Endothelial cell of umbilical vein (primary cell): ENCODE results near the gene LDHAL6B. TPM values are rescaled to one million over a fixed set of nuclear protein-coding genes. Genes with fewer than 3 reads are reported as not detected.

Experiments used
- BruUV-seq: library from RNA; stranded (reverse); fragments of 400-500 nt; replicated peaks from 2 replicates; lab custom pipeline; 2021; lab: Mats Ljungman, UMichigan
- CTCF ChIA-PET: fragments of 300-600, 350-600 bp; sonication (Branson Sonifier 250); formaldehyde crosslinking; loops from one replicate; lab custom pipeline; 2021; ENCODE audit warnings: antibody characterized with exemption, inconsistent platforms; lab: Charles Lee
- POLR2A ChIA-PET: fragments of 300-600, 350-600 bp; sonication (Branson Sonifier 250); formaldehyde crosslinking; loops from one replicate; lab custom pipeline; 2021; ENCODE audit warnings: antibody characterized with exemption, inconsistent platforms; lab: Charles Lee
- DNase-seq: peaks from one replicate; pipeline ENCODE4 v3.0.0-alpha.2; 2011; ENCODE audit warnings: low read depth, low spot score
- FAIRE-seq: peaks from 2 replicates; lab custom pipeline; 2011; peaks lifted over from hg19 to GRCh38; lab: Jason Lieb, UNC
- H2AFZ ChIP-seq: 2 replicates; pipeline ENCODE4 v1.6.0; 2012; ENCODE audit warnings: low read depth, low read length, control low read depth, inconsistent platforms
- H3K27ac ChIP-seq: 2 replicates; pipeline ENCODE4 v1.5.1; 2011; ENCODE audit warnings: low read depth, mild to moderate bottlenecking, control low read depth, low read length, moderate library complexity; ENCODE audit not compliant: insufficient read depth
- H3K27me3 ChIP-seq, 2 experiments: 2 replicates each; pipeline versions ENCODE4 v1.6.0 to v1.6.1; 2011; ENCODE audit warnings: low read length in 2 of 2, mixed read lengths in 1 of 2; ENCODE audit not compliant: control insufficient read depth in 2 of 2, insufficient read depth in 2 of 2
- H3K36me3 ChIP-seq, 2 experiments: 2 replicates in 1 of 2; 3 replicates in 1 of 2; pipeline ENCODE4 v1.5.1; 2011; ENCODE audit warnings: low read length in 2 of 2, mild to moderate bottlenecking in 1 of 2, moderate library complexity in 1 of 2; ENCODE audit not compliant: control insufficient read depth in 2 of 2, insufficient read depth in 2 of 2; ENCODE audit errors: extremely low read depth in 1 of 2
- H3K4me1 ChIP-seq: 3 replicates; pipeline ENCODE4 v1.5.1; 2011; ENCODE audit warnings: mild to moderate bottlenecking, low read length; ENCODE audit not compliant: control insufficient read depth, insufficient read depth; ENCODE audit errors: extremely low read depth
- H3K4me2 ChIP-seq: 2 replicates; pipeline ENCODE4 v1.6.1; 2011; ENCODE audit warnings: low read length, control low read depth, mixed read lengths; ENCODE audit not compliant: insufficient read depth
- H3K4me3 ChIP-seq, 3 experiments: fragments of 200-600 bp in 1 of 3; sonication (generic), shearing (Covaris generic) in 1 of 3; replicated peaks in 1 of 3; 2 replicates each; pipeline ENCODE4 v1.5.1; 2011 to 2016; ENCODE audit warnings: control low read depth in 3 of 3, low read length in 3 of 3, mild to moderate bottlenecking in 2 of 3, inconsistent platforms in 1 of 3, low read depth in 1 of 3, moderate library complexity in 1 of 3; ENCODE audit not compliant: insufficient read depth in 1 of 3
- H3K79me2 ChIP-seq: 2 replicates; pipeline ENCODE4 v1.6.0; 2012; ENCODE audit warnings: low read length, inconsistent platforms; ENCODE audit not compliant: control insufficient read depth, insufficient read depth
- H3K9ac ChIP-seq: replicated peaks from 2 replicates; pipeline ENCODE3; 2011; ENCODE audit warnings: low read length, control low read depth; ENCODE audit not compliant: insufficient read depth; ENCODE audit errors: extremely low read depth
- H3K9me1 ChIP-seq: replicated peaks from 3 replicates; pipeline ENCODE4 v1.6.0; 2011; ENCODE audit warnings: mild to moderate bottlenecking, low read length; ENCODE audit not compliant: control insufficient read depth, insufficient read depth; ENCODE audit errors: extremely low read depth
- H3K9me3 ChIP-seq: replicated peaks from 2 replicates; pipeline ENCODE4 v1.5.1; 2012; ENCODE audit warnings: low read length, inconsistent platforms; ENCODE audit not compliant: control insufficient read depth, insufficient read depth
- H4K20me1 ChIP-seq: replicated peaks from 2 replicates; pipeline ENCODE3; 2011; ENCODE audit warnings: mild to moderate bottlenecking, low read length; ENCODE audit not compliant: control insufficient read depth, insufficient read depth; ENCODE audit errors: extremely low read depth
- CTCF ChIP-seq, 2 donors: IDR thresholded peaks; 1 replicate in 1 of 2; 2 replicates in 1 of 2; pipeline ENCODE4 v1.5.1; 2011; ENCODE audit warnings: low read length in 2 of 2, mild to moderate bottlenecking in 2 of 2, moderate library complexity in 2 of 2, control low read depth in 1 of 2, inconsistent platforms in 1 of 2, low read depth in 1 of 2; ENCODE audit not compliant: insufficient read depth in 1 of 2; ENCODE audit errors: extremely low read depth in 1 of 2
- EZH2 ChIP-seq: IDR thresholded peaks from 2 replicates; pipeline ENCODE4 v1.6.1; 2012; ENCODE audit warnings: borderline replicate concordance, low read depth, mild to moderate bottlenecking, moderate library complexity, low read length, inconsistent platforms; ENCODE audit not compliant: severe bottlenecking
- FOS ChIP-seq: IDR thresholded peaks from 2 replicates; pipeline ENCODE4 v1.6.1; 2011; ENCODE audit warnings: mild to moderate bottlenecking, low read length, moderate library complexity, borderline replicate concordance; ENCODE audit not compliant: insufficient read depth
- GATA2 ChIP-seq: IDR thresholded peaks from 2 replicates; pipeline ENCODE4 v1.7.0; 2011; ENCODE audit warnings: low read depth, mild to moderate bottlenecking, moderate library complexity, mixed read lengths, low read length; ENCODE audit not compliant: insufficient read length, insufficient read depth
- JUN ChIP-seq: IDR thresholded peaks from 2 replicates; pipeline ENCODE4 v1.6.1; 2011; ENCODE audit warnings: borderline replicate concordance, low read depth; ENCODE audit not compliant: insufficient read length, insufficient read depth
- MAX ChIP-seq: IDR thresholded peaks from 2 replicates; pipeline ENCODE4 v1.6.1; 2011; ENCODE audit not compliant: insufficient read depth, insufficient read length
- MYC ChIP-seq: IDR thresholded peaks from one replicate; pipeline ENCODE4 v1.6.1; 2011; ENCODE audit warnings: mild to moderate bottlenecking, low read depth, low read length
- POLR2A ChIP-seq: IDR thresholded peaks from 2 replicates; pipeline ENCODE4 v1.6.1; 2012; ENCODE audit warnings: low read depth, mild to moderate bottlenecking, control low read depth, low read length
- POLR2AphosphoS5 ChIP-seq: IDR thresholded peaks from 2 replicates; pipeline ENCODE4 v1.6.1; 2012; ENCODE audit warnings: low read depth, mild to moderate bottlenecking, control low read depth, low read length, moderate library complexity; ENCODE audit not compliant: insufficient read depth
- dilution Hi-C: fragments of 300-500 bp; cut with MboI; formaldehyde crosslinking; loops from one replicate; pipeline ENCODE4 v1.15.0; 2019; ENCODE audit warnings: low sequenced_read_pairs; ENCODE audit not compliant: extremely low pct_ligation_motif_present
- intact Hi-C: fragments of 100-400 bp; cut with micrococcal nuclease; formaldehyde crosslinking; loops from one replicate; pipeline ENCODE4 v1.10.0; 2022
- polyA plus RNA-seq, 4 experiments: library from polyadenylated mRNA; depleted of rRNA in 3 of 4; stranded (reverse) in 3 of 4; unstranded in 1 of 4; fragments of >200 nt; gene quantifications; 2 replicates each; pipeline versions ENCODE4 v1.2.1 to v1.2.3, GENCODE V29; 2011 to 2012; ENCODE audit warnings: missing spikeins in 1 of 4
- total RNA-seq: library from RNA; stranded (reverse); gene quantifications from 2 replicates; pipeline ENCODE4 v1.2.3, GENCODE V29; 2021

LDHAL6B gene
- total and polyA plus RNA-seq, 2 donors (not counting 3 experiments of a cell fraction or from before 2014, with no cell fraction given): not detected

- no peak overlapping the region for H3K9ac ChIP-seq
- H4K20me1 ChIP-seq: no peaks in the 10 kb centered on the region
- CTCF ChIA-PET: no interaction called here
- dilution Hi-C loops: no loop called here
- H3K27me3 ChIP-seq: no peaks in the 10 kb centered on the region
- FAIRE-seq (no peak), DNase-seq (no peak)
- H3K9me3 ChIP-seq: no peaks in the 10 kb centered on the region
- no peak overlapping the region for H3K27ac ChIP-seq
- no peak overlapping the region for H3K4me3 ChIP-seq
- BruUV-seq: no TSS peak
- no peak overlapping the region for H2AFZ ChIP-seq
- H3K9me1 ChIP-seq: no peaks in the 10 kb centered on the region
- peaks cover 13% of the 10 kb centered on the region for H3K79me2 ChIP-seq
- peaks cover 3 to 4% of the 10 kb centered on the region in 2 experiments for H3K36me3 ChIP-seq
- TF ChIP-seq JUN (no peak), CTCF (IDR thresholded peaks at IDR 0.05; ENCODE audit: extremely low read depth in 1 of 2, insufficient read depth in 1 of 2, low read depth in 1 of 2, low read length in 2 of 2) (no peak), POLR2A (no peak), FOS (no peak), EZH2 (no peak), GATA2 (no peak), MAX (no peak), MYC (no peak), POLR2AphosphoS5 (no peak)
- POLR2A ChIA-PET: no interaction called here
- peaks cover 3% of the 10 kb centered on the region for H3K4me1 ChIP-seq
- no peak overlapping the region for H3K4me2 ChIP-seq
- intact Hi-C loops: no loop called here
Measured at GRCh38 chr15:59244337-59244736, 37.7 kb downstream of the LDHAL6B start.
